Memory B cell (primary cell): ENCODE measurements around the gene WEE1.

Source experiments
- ATAC-seq: fragments of 150-1000 bp; cut with Tn5 transposase; 2 replicates; pipeline ENCODE4 v1.10.0; 2021; ENCODE audit warnings: low read depth, mild to moderate bottlenecking, moderate library complexity
- DNase-seq, 2 donors: peaks; one replicate each; pipeline ENCODE4 v3.0.0; 2022; ENCODE audit warnings: low spot score in 2 of 2
- H3K27ac Mint-ChIP-seq: one replicate; pipeline ENCODE4 v1.8.0; 2022; ENCODE audit warnings: mild to moderate bottlenecking, moderate library complexity, mixed read lengths
- H3K27me3 Mint-ChIP-seq: one replicate; pipeline ENCODE4 v1.8.0; 2022; ENCODE audit warnings: mixed read lengths
- H3K36me3 Mint-ChIP-seq: one replicate; pipeline ENCODE4 v1.8.0; 2022; ENCODE audit warnings: mild to moderate bottlenecking, mixed read lengths
- H3K4me1 Mint-ChIP-seq: one replicate; pipeline ENCODE4 v1.8.0; 2022; ENCODE audit warnings: mixed read lengths
- H3K4me3 Mint-ChIP-seq: one replicate; pipeline ENCODE4 v1.8.0; 2022; ENCODE audit warnings: mild to moderate bottlenecking, moderate library complexity, mixed read lengths
- H3K9me3 Mint-ChIP-seq: one replicate; pipeline ENCODE4 v1.8.0; 2022; ENCODE audit warnings: mixed read lengths

Gene WEE1

DNA sequence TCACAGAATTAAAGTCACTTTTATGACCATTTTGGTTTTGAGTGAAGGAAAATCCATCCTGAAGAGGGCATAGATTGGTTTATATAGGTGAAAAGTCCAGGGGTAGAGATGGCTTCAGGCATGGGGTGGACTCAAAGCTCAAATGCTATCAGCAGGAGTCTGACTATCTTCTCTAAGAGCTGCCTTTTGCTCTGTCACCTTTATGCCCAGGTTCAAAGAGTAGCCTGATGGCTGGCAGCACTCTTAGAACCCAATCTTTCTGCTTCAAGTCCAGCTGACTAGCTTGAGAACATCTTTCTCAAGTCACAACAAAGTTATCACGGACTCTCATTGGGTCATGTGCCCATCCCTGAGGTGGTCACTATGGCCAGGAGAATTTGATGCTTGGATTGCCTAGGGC, 63.2 kb downstream of the WEE1 start:
- ATAC-seq (no peak), DNase-seq (no peak)
- Mint-ChIP-seq H3K36me3 (no peaks in the 10 kb centered on the region), H3K27ac (no peak overlapping the region), H3K4me3 (no peak overlapping the region), H3K4me1 (peaks cover 33% of the 10 kb centered on the region), H3K27me3 (no peaks in the 10 kb centered on the region), H3K9me3 (no peaks in the 10 kb centered on the region)

DNA sequence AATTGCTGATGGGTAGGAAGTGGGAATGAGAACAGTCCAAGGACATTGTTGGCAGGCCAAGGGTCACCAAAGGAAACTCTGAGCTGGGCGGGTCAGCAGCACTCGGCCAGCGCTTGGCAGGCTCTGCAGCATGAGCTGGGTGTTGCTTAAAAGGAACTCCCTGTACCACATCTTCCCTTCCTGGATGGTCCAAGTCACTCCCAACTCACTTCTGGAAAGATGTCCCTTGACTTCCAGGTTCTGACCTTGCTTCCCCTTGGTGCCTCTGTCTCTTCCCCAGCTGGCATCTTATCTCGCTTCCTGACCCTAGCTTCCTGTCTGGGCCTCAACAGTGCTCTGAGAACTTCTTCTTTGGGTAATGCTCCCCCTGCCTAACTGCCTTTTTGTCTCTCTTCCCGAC, 65.6 kb downstream of the WEE1 start:
- Mint-ChIP-seq H3K4me1 (peaks cover 29% of the 10 kb centered on the region), H3K36me3 (no peaks in the 10 kb centered on the region), H3K27me3 (no peaks in the 10 kb centered on the region), H3K27ac (peak overlapping the region; percentile 77), H3K9me3 (no peaks in the 10 kb centered on the region), H3K4me3 (no peak overlapping the region)
- ATAC-seq = no peak
- DNase-seq = no peak
